HG03025 (cell line): ENCODE data around the gene CFAP77.

Source experiments
- ATAC-seq: cut with Tn5 transposase; IDR thresholded peaks from one replicate; pipeline ENCODE4 v1.9.1; 2021; ENCODE audit warnings: mild to moderate bottlenecking, moderate library complexity; ENCODE audit not compliant: unreplicated experiment, low FRiP score

The CFAP77 gene

DNA sequence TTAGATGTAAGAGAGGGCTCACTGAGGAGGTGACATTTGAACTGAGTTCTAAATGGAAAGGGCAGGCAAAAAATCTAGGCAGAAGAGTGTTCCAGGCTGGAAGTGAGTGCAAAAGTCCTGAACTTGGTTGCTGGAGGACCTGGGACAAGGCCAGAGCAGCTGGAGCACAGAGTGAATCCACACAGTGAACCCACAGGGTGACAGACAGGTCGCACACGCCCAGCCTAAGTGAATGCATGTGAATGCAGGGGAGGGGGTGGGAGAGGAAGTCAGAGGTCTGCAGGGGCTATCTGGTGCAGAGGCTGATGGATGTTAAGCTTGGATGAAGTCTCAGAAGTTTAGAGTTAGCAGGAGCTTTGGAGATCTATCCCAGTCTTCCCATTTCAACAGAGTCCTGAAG, 2.8 kb upstream of the CFAP77 start:
- ATAC-seq: no peak

DNA sequence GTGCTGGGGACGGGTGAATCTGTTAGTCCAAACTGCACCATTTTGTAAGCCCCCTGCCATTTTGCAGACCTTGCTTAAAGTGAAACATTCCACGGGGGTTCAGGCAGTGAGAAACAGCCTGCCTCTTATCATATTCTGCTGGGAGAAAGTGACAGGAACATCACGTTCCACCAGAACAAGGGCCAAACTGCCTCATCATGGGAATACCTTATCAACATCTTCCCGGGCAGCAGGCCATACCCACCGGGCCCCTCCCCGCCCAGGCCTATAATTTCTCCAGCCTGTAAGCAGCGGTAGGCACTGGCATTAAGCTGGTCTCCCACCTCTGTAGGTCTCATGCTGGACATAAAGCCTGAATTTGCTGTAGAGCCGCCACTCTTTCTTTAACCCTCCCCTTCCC, 1.5 kb upstream of the CFAP77 start:
- no peak for ATAC-seq

DNA sequence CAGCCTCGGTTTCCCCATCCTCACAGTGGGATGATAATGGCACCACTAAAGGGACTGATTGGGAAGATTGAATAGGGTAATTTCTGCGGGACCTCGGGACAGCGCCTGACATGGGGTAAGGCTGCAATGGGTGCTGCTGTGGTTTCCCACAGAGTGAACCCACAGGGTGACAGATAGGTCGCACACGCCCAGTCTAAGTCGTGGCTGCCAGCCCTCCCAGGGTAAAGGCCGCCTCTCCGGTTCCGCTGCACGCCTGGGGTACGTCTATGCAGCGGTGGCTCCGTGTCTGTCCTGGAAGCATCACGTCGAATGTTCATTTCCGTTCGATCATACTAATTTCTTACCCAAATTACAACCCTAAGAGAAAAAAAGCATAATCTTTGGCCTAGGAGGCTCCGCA, 631 bp downstream of the CFAP77 start:
- ATAC-seq: no peak

DNA sequence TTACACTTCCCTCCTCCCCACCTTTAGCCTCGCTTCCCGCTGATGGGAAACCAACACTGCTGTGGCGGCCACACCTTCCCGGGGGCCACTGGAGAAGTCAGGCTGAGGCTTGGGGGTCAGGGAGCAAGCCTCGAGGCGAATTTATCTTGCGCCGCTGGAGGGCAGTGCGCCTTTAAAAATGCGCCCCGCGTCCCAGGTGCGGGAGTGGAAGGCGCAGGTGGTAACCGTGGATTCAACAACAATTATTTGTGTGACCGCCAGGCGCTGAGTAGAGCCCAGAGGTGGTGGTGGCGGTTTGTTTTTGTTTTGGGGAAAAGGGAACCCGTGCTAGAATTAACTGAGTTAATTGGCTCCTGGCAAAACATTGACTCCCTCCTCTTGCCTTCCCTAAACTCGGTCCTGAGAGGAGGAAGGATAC, 1.1 kb downstream of the CFAP77 start:
- ATAC-seq: no peak

- ATAC-seq: no peak
Measured at GRCh38 chr9:132412089-132412488, 2.1 kb downstream of the CFAP77 start.

GRCh38 chr9:132413926-132414325, 3.9 kb downstream of the CFAP77 start:
- no peak for ATAC-seq

DNA sequence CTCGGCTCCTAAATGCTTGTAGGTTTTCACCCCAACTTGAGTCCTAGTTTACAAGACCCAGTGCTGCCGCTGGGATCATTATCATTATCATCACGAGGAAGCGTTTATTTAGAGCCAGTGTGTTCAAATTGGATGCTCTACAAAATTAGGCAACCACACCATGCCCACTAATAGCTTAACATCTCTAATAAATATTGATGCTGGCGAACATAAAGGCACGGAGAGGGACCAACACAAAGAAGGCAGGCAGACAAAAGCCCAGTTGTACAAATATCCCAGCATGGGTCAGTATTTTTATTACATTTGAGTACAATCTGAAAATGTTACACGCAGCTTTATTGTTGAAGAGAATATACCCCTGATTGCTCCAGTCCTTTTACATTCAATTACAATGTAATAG, 4.7 kb downstream of the CFAP77 start:
- ATAC-seq: no peak

GRCh38 chr9:132415181-132415580, 5.2 kb downstream of the CFAP77 start:
- ATAC-seq: no peak

- no peak for ATAC-seq
Measured at GRCh38 chr9:132418726-132419363, 8.8 kb downstream of the CFAP77 start.

- no peak for ATAC-seq
Measured at GRCh38 chr9:132422574-132422973, 12.6 kb downstream of the CFAP77 start.

DNA sequence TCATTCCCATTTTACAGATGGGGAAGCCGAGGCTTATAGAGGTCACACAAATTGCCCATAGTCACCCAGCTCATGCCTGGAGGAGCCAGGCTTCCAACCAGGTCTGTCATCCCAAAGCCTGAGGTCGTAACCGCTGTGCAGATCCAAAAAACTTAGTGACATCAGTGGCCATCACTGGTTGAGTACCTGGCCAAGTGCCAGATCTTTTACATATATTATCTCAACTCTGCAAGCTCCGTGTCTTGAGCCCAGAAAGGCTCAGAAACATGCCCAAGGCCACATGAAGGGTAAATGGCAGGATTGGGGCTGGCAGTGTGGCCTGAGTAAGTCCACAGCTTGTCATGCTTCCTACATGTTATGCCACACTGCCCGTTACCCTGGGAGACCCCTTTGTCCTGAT, 13.5 kb downstream of the CFAP77 start:
- no peak for ATAC-seq

DNA sequence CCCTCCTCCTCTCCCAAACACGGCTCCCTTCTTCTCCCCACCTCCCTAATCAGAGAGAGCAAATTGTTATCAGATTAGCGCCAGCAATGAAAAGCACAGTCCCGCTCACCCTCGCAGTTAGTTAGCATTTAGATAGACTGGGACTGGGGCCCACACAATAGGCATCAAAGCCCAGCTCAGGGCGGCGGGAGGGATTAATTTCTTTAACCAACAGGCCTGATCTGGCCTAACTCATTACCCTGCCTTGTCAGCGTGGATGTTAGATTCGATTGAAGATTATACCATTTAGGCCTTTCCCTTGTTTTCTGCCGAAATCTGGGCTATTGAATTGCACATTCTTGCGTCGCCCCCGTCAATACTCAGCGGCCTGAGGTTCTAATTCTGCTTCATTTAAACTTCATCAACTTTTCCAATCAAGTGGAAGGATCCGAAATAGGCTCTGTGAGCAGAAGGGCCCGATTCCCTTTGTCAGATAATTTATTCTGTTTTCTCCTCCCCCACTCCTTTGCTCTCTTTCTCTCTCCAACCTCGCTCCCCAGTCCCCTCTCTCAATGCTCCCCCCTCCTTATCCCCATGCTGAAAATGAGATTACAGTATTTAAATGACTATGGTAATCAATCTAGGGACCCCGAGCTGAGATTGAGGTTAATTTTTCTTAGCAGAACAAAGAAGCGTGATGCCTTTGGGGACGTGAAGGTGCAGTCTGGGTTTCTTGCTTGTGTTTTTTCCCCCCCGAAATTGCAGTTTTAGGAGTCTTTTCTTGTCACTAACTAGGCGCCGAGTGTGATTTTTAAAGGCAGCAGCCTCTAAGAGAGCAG, 15.1 kb downstream of the CFAP77 start:
- ATAC-seq: no peak

DNA sequence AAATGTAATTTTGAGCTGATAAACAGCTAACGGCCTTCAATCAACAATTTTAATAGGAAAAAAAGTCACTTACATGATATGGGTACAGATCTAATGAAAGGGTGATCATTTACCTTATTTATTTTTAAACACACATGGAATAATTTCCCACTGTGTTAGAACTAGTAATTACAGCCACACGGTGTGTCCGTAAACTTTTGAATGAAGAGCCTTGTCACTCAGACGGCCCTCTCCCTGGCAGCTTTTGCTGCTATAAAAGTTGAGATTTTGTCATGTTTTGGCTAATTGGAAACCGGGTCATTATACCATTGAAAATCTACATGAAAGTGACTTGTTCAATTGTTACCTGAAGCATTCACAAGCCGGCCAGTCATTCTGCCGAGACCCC, 15.7 kb downstream of the CFAP77 start:
- ATAC-seq: no peak

DNA sequence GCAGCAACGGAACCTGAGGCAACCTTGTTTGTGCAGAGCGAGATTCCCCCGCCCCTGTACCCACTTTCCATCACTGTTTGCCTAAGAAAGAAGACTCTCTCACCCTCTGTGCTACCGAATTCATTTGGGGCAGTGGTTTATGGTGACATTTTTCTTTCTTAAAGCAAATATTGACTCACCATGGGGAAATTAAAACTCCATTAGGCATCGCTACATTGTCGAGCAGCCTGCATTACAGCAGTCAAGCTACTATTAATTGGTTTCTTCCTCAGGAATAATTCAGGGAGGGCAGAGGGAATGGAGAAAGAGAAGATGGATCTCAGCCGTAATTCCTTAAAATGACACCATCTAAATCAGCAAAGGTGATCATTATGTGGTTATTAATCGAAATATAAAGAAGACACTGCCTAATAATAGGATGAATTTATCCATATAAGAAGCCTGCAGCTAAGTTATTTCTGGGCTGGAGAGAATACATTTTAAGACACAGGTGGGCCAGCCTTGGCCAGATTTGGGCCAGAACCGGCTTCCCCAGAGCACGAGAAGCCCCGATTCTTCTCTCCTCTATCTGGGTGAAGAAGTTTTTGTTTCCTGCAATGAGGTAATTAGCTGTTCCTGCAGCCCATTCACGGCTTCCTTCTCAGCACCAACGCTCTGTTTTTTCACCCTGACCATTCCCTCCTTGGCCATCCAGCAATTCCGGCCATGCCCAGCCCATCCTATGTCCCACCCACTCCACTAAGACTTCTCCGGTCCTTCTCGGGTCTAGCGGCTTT, 16.8 kb downstream of the CFAP77 start:
- no peak for ATAC-seq

DNA sequence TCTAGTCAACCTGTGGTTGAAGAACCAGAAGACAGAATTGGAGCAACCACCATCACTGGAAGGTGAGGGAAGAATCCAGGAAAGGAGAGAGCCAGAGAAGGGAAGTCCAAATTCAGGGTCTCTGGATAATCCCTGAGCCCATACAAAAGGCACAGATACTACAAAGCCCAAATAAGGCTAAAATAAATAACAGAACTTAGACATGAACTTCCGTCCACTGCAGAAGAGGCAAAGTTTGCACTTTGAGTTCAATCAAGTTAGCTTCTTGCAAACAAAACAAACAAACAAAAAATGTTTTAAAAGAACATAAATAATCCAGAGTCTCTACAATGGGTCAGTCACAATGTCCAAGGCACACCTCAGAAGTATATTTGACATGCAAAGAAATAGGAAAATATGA, 21.0 kb downstream of the CFAP77 start:
- ATAC-seq: no peak

DNA sequence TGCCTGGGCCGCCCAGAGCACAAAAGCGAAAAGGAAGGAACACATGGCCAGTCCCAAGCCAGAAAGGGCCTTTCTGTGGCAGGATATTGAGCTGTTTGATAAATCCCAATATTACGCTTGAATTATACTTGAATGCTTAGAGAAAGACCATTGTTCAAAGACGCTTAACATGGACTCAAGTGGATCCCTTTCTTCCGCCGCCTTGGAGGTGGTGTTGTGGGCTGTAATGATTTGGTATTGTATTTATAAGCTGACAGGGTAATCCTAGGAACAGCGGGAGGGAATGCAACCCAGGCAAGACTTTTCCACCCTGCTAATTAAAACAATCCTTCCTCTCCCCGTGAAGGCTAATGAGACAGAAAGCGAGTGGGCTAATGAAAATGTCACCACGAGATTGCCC, 24.9 kb downstream of the CFAP77 start:
- no peak for ATAC-seq

DNA sequence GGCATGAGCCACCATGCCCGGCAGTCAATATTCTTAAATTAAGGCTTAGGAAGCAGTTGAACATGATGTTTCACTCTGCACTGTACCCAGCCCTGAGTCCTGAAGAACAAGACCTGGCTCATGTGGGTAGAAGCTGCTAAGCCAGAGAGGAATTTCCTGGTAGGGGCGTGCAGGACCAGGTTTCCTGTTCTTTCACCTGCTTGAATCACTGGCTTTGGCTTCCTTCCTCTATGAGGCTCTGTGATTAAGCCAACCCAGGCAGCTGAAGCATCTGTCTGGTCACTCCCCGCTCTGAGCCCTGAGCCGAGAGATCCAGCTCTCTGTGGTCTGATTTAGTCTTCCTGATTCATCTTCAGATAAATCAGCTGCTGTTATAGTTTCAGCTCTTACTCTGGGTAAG, 29.1 kb downstream of the CFAP77 start:
- ATAC-seq: no peak

DNA sequence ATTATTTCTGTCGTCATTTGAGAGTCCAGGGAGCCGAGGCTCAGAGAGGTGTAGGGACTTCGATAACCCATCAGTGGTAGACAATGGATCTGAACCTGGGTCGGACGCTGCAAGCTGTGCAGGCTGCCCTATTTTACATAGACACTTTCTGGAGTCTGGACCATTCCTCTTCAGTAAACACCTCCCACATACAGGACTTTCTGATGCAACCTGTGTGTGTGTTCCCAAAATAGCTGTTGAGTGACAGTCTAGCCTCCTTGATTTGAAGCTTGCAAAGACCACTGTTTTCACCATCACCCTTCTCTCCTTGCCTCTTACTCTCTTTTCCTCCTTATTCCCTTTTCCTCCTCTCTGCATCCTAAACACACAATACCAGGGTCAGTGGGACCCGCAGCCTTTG, 30.7 kb downstream of the CFAP77 start:
- ATAC-seq: no peak

GRCh38 chr9:132441404-132441803, 31.4 kb downstream of the CFAP77 start:
- ATAC-seq: no peak

- no peak for ATAC-seq
Measured at GRCh38 chr9:132443951-132444607, 34.1 kb downstream of the CFAP77 start.

- no peak for ATAC-seq
Measured at GRCh38 chr9:132446887-132447286, 36.9 kb downstream of the CFAP77 start.
